AG20443 (cell line): ENCODE measurements around the gene FBXO42.

Experiments used
- DNase-seq: peaks from one replicate; pipeline ENCODE4 v3.0.0; 2012; ENCODE audit warnings: low spot score, mixed read lengths

Gene FBXO42

GRCh38 chr1:16326833-16327404, 25.4 kb downstream of the FBXO42 start:
- DNase-seq = no peak

DNA sequence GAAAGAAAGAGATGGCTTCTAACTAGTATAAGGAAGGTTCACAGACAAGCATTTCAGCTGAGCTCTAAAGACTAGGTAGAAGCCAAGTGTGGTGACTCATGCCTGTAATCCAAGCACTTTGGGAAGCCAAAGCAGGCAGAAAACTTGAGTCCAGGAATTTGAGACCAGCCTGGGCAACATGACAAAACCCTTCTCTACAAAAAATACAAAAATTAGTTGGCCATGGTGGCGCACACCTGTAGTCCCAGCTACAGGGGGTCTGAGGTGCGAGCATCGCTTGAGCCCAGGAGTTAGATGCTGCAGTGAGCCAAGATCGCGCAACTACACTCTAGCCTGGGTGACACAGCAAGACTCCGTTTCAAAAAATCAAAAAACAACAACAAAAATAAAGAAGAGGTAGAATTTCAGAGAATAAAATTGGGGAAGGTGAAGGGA, 27.8 kb downstream of the FBXO42 start:
- peak; percentile 67 for DNase-seq

DNA sequence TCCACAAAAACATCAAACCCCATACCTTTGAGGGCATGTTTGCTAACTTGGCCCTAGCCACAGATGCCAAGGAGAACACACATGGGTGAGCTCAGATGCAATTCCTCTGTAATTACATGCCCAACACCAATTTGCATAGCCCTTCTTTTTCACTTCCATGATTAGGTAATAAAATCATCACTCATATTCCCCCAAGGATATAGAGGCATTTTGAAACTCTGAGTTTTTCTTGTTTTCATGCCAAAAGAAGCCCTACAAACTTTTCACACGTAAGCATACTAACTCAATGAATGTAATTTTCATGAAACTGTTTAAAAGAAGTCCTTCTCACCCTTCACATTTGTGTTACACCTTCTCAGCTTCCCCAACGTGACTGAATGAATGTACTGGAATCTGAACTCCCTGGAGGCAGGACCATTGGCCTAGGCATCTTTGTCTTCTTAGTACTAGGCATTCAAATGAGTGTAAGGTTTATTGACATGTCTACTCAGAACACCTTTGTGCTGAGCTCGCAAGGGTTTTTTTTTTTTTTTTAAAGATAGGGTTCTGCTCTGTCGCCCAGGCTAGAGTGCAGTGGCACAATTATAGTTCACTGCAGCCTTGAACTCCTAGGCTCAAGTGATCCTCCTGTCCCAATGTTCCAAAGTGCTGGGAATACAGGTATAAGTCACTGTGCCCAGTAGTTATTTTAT, 31.0 kb downstream of the FBXO42 start:
- DNase-seq = peak; percentile 15

GRCh38 chr1:16318555-16318954, 33.7 kb downstream of the FBXO42 start:
- DNase-seq = peak; percentile 32

DNA sequence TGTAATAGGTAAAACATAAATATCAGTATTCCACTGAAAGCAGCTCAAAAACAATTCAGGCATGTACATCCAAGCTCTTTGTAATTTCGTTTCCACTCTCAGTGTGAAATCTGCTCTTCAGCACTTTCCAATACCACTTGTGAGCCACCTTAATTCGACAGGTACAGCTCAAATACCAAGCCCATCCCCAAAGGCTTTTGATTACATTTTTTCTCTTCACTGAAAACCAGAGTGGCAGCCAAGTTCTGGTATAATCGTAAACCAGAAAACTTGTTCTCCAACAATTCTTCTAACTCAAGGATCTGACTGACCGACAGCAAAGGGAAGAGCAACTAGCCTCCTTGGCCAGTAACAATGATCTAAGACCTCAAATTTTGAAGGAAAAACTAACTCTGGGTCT, 36.8 kb downstream of the FBXO42 start:
- DNase-seq = no peak

- no peak for DNase-seq
Measured at GRCh38 chr1:16307222-16307621, 45.1 kb downstream of the FBXO42 start.

GRCh38 chr1:16302709-16303627, 49.3 kb downstream of the FBXO42 start:
- DNase-seq = no peak

DNA sequence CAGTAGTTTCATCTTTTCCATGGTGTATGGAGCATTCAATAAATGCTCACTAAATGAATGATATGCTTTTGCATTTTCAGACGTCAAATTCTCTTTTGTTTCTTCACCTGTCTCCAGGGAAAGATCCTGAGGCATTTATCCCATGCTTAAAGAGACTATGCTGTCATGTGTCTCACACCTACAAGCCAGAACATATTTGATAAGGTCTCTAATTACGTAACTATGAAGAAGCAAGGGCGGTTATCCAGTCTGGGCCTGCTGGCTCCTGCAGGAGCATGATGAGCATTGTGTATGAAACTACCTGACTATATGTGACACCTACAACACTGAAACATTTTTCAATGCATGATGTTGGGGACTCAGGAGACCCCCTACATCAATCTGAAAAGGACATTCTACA, 51.8 kb downstream of the FBXO42 start:
- DNase-seq = no peak

DNA sequence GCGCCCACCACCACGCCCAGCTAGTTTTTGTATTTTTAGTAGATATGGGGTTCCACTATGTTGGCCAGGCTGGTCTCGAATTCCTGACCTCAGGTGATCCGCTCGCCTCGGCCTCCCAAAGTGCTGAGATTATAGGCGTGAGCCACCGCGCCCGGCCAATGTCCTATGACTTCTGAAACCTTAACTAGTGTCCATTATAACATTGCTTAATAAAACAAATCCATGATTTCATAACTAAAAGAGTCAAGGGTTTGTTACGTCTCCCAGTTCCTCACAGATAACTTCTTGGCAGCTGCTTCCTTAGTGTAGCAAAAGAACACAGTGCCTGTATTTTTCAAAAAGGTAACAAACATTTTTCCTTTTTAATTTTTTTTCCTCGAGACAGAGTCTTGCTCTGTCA, 53.6 kb downstream of the FBXO42 start:
- no peak for DNase-seq

DNA sequence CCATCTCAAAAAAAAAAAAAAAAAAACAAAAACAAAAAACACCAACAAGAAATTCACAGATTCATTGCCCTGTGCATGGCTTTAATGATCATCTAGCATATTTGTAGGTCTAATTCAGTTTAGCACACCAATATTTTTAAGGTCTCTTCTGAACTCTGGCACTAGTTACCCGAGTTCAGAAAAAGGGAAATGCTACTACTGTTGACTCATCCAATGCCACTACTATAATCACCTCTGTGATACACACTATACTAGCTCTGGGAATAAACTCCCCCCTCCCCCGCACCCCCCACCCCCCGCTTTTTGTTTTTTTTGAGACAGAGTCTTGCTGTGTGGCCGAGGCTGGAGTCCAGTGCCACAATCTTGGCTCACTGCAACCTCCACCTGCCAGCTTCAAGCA, 55.6 kb downstream of the FBXO42 start:
- DNase-seq = no peak

DNA sequence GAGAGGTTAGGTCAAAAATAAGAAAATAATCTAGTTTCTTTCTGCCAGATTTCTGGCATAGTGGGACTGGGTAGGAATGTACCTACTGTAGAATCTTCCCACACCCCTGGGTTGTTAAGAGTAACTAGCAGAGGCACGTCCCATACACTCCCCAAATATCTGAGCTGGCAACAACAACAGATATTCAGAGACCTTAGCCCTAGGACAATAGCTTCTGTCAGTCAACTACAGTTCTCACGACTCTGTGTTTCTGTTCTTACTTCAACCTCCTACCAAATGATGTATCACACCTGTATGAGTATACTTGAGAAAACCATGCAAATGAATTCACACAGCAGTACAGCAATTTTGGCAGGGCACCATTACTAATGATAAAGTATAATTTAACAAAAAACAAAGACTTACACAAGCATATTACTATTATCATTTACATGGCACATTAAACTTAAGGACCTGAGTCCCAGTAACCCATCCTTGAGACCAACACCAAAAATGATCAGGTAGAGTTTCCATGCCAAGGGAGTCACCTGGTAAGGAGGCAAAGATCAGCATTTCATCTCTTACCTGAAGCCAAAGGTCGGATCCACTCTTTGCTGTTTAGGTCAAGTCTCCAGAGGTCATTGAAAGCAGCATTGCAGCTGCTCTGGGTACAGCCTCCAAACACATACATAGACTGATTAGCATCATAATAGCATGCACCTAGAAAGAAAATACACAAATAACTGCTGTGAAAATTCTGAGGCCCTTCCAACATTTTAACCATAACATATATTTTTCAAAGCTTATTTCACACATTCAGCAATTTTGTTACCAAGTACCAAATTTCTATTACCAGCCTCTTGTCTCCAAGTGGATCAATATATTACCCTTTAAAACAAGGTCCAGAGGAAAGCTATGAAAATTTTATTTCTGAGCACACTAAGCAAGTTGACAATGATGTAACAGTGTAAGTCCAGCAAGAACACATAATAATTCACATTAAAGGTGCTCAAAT, 57.8 kb downstream of the FBXO42 start:
- DNase-seq = no peak

DNA sequence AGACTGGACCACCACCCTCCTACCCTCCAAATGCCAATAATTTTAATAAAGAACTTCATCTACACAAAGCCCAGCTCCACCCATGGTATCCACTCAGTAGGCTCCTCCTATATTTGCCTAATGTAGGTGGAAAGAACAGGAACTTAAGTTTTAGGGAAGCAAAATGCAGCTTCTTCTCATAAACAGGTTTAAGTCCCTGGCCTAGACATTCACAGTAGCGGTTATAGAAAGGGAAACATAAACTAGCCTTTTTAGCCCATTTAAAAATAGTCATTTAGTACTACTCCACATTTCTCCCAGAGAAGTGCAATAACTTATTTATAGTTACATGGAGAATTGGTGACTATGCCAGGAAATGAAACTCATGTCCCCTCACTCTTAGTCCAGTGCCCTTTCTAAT, 58.7 kb downstream of the FBXO42 start:
- DNase-seq = no peak

GRCh38 chr1:16292739-16293138, 59.5 kb downstream of the FBXO42 start:
- DNase-seq = no peak

DNA sequence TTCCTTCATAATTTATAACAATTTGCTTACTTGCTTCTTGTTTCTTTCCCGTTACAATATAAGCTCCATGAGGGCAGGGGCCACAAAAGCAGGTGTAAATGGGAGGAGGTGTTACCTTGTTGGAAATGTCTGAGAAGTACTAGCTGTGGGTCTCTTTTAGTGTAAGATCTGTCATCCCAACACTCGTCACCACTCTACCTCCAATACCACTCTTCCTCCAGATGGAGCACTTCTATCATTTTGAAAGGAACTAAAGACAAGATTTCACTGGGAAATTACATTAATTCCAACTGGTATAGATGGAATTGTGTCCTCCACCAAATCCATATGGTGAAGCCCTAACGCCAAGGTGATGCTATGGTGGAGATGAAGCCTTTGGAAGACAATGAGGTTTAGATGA, 62.3 kb downstream of the FBXO42 start:
- no peak for DNase-seq

DNA sequence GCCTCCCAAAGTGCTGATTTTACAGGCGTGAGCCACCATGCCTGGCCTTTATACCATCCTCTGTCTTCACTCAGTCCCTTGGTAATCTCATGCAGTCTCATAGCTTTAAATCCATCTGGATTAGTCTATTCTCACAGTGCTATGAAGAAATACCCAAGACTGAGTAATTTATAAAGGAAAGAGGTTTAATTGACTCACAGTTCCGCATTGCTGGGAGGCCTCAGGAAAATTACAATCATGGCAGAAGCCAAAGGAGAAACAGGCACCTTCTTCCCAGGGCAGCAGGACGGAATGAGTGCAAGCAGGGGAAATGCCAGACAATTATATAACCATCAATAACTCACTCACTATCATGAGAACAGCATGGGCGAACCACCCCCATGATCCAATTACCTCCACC, 66.2 kb downstream of the FBXO42 start:
- DNase-seq = no peak

DNA sequence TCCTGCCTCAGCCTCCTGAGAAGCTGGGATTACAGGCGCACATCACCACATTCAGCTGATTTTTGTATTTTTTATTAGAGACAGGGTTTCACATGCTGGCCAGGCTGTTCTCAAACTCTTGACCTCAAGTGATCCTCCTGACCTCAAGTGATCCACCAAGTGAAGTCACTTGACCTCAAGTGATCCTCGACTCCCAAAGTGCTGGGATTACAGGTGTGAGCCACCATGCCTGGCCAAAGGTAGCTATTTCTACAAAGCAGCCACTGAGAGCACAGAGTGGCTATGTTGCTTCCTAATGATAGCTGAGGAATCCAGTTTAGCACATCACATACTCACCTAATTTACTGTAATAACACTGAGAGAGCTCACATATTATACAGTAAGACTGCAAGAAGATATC, 70.5 kb downstream of the FBXO42 start:
- no peak for DNase-seq

- DNase-seq = no peak
Measured at GRCh38 chr1:16279186-16279585, 73.1 kb downstream of the FBXO42 start.

DNA sequence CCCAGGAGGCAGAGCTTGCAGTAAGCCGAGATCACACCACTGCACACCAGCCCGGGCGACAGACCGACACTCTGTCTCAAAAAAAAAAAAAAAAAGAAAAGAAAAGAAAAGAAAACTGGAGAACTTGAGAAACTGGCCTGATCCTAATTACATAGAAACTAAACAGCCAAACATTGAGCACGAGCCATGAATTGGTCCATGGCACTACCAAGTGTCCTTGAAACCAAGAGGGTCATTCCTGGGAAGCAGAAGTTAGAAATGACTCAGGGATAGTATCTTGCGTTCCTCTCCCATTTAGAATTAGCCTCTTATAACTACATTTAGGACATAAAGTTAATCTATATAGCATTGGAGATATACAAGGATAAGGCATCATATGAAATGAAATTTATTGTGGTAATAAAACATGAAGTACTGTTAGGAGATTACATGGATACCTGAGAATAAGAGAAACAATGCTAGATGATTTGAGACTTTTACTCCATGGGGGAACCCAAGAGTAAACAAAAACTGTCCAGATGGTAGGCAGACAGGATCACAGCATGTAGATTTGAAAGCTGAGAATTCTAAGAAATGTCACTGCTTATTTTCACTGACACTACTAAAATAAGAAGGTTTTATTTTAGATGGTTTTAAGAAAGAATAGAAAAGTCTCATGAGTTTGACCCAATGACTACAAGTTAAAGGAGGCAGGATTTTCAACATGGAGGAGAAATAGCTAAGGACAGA, 75.8 kb downstream of the FBXO42 start:
- no peak for DNase-seq

DNA sequence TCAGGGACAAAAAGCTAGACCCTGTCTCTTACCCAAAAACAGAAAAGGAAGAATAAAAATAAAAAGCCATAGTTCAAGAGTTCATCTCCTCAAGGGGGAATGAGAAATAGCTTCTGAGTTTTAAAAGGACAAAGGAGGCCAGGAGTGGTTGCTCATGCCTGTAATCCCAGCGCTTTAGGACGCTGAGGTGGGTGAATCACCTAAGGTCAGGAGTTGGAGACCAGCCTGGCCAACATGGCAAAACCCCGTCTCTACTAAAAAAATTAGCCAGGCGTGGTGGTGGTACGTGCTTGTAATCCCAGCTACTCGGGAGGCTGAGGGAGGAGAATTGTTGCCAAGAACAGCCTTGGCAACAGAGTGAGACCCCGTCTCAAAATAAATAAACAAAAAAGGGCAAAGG, 76.7 kb downstream of the FBXO42 start:
- DNase-seq = no peak

GRCh38 chr1:16267690-16268180, 84.5 kb downstream of the FBXO42 start:
- no peak for DNase-seq
